ENCODE measurements around the gene KCTD4. TPM values are rescaled to one million over a fixed set of nuclear protein-coding genes. Genes with fewer than 3 reads are reported as not detected.

KCTD4 gene
- not detected for polyA plus RNA-seq (2012; ENCODE audit: insufficient read length, low read depth)

GRCh38 chr13:45200701-45201232, at the start of gene KCTD4:
KCTD4 (minus strand) TSS chr13:45201045; CDS start chr13:45194567, 6,478 bp downstream.
- TF ChIP-seq FOXP2 (optimal IDR thresholded peaks at IDR 0.05; ENCODE audit: borderline replicate concordance, extremely low read depth, extremely low read length, insufficient read depth): no peak
- no peak for TF ChIP-seq TAF1 (IDR thresholded peaks at IDR 0.05; ENCODE audit: borderline replicate concordance, insufficient read depth, low read length)
- TF ChIP-seq SIN3A (IDR thresholded peaks at IDR 0.05; ENCODE audit: borderline replicate concordance, insufficient read depth, low read length): no peak
- no peak for TF ChIP-seq POLR2AphosphoS5 (IDR thresholded peaks at IDR 0.05; ENCODE audit: low read depth, low read length)
- TF ChIP-seq REST (IDR thresholded peaks at IDR 0.05; ENCODE audit: insufficient read depth in 1 of 2, low read depth in 2 of 2, low read length in 2 of 2): no peak

GRCh38 chr13:45249662-45250061, 48.8 kb upstream of the KCTD4 start:
- TF ChIP-seq TAF1 (IDR thresholded peaks at IDR 0.05; ENCODE audit: borderline replicate concordance, insufficient read depth, low read length): no peak
- TF ChIP-seq POLR2AphosphoS5 (IDR thresholded peaks at IDR 0.05; ENCODE audit: low read depth, low read length): no peak
- no peak for TF ChIP-seq REST (IDR thresholded peaks at IDR 0.05; ENCODE audit: insufficient read depth in 1 of 2, low read depth in 2 of 2, low read length in 2 of 2)
- TF ChIP-seq FOXP2 (optimal IDR thresholded peaks at IDR 0.05; ENCODE audit: borderline replicate concordance, extremely low read depth, extremely low read length, insufficient read depth): no peak
- no peak for TF ChIP-seq SIN3A (IDR thresholded peaks at IDR 0.05; ENCODE audit: borderline replicate concordance, insufficient read depth, low read length)

GRCh38 chr13:45243077-45243476, 42.2 kb upstream of the KCTD4 start:
- TF ChIP-seq TAF1 (IDR thresholded peaks at IDR 0.05; ENCODE audit: borderline replicate concordance, insufficient read depth, low read length) (no peak), FOXP2 (optimal IDR thresholded peaks at IDR 0.05; ENCODE audit: borderline replicate concordance, extremely low read depth, extremely low read length, insufficient read depth) (no peak)

- no peak for TF ChIP-seq POLR2AphosphoS5 (IDR thresholded peaks at IDR 0.05; ENCODE audit: low read depth, low read length)
- TF ChIP-seq TAF1 (IDR thresholded peaks at IDR 0.05; ENCODE audit: borderline replicate concordance, insufficient read depth, low read length): no peak
- no peak for TF ChIP-seq FOXP2 (optimal IDR thresholded peaks at IDR 0.05; ENCODE audit: borderline replicate concordance, extremely low read depth, extremely low read length, insufficient read depth)
- TF ChIP-seq REST (IDR thresholded peaks at IDR 0.05; ENCODE audit: insufficient read depth in 1 of 2, low read depth in 2 of 2, low read length in 2 of 2): no peak
- no peak for TF ChIP-seq SIN3A (IDR thresholded peaks at IDR 0.05; ENCODE audit: borderline replicate concordance, insufficient read depth, low read length)
These were observed 41.7 kb upstream of the KCTD4 start for GRCh38 chr13:45242524-45242923.

- TF ChIP-seq TAF1 (IDR thresholded peaks at IDR 0.05; ENCODE audit: borderline replicate concordance, insufficient read depth, low read length): no peak
- no peak for TF ChIP-seq POLR2AphosphoS5 (IDR thresholded peaks at IDR 0.05; ENCODE audit: low read depth, low read length)
- no peak for TF ChIP-seq REST (IDR thresholded peaks at IDR 0.05; ENCODE audit: insufficient read depth in 1 of 2, low read depth in 2 of 2, low read length in 2 of 2)
- no peak for TF ChIP-seq FOXP2 (optimal IDR thresholded peaks at IDR 0.05; ENCODE audit: borderline replicate concordance, extremely low read depth, extremely low read length, insufficient read depth)
- no peak for TF ChIP-seq SIN3A (IDR thresholded peaks at IDR 0.05; ENCODE audit: borderline replicate concordance, insufficient read depth, low read length)
These were observed 41.2 kb upstream of the KCTD4 start for GRCh38 chr13:45242070-45242469.
